Measurements from ENCODE around the gene NMNAT3. TPM values are rescaled to one million over a fixed set of nuclear protein-coding genes. Genes with fewer than 3 reads are reported as not detected.

Gene NMNAT3
- total RNA-seq, result 10 to 100 TPM; 25.0 to 41.7 (median 30.1) TPM

- no peaks in the 10 kb centered on the region for H3K9me3 ChIP-seq
Observed at GRCh38 chr3:139677388-139678155, at the start of gene NMNAT3. Gene NMNAT3, minus strand, starts transcription at chr3:139677972. Its CDS starts 50,248 bp downstream, at chr3:139627724.

DNA sequence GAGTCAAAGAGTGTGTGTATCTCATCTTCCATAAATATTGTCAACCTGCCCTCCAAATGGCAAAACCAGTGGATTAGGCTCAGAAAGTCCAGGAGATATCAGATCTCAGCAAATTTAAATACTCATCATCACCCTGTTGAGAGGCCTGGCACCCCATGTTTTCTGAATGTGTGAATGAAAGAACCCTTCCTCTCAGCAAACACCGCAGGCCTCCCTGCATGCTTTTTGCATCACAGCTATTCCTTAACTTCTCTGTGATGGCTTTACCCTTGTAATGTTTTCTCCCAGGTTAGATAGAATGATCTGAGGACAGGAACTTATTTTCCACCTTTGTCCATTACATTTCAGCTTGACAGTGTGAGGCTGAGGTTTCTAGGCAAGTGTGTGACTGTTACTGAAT is 43.6 kb upstream of the NMNAT3 start:
- H3K4me1 ChIP-seq, result no peaks in the 10 kb centered on the region
- no peaks in the 10 kb centered on the region for H3K36me3 ChIP-seq
- H3K9me3 ChIP-seq, result no peaks in the 10 kb centered on the region
- TF ChIP-seq POLR2AphosphoS5 (IDR thresholded peaks at IDR 0.05) (no peak), EP300 (IDR thresholded peaks at IDR 0.05) (no peak), POLR2A (IDR thresholded peaks at IDR 0.05) (no peak)
- TF ChIP-seq, protein P1, sequence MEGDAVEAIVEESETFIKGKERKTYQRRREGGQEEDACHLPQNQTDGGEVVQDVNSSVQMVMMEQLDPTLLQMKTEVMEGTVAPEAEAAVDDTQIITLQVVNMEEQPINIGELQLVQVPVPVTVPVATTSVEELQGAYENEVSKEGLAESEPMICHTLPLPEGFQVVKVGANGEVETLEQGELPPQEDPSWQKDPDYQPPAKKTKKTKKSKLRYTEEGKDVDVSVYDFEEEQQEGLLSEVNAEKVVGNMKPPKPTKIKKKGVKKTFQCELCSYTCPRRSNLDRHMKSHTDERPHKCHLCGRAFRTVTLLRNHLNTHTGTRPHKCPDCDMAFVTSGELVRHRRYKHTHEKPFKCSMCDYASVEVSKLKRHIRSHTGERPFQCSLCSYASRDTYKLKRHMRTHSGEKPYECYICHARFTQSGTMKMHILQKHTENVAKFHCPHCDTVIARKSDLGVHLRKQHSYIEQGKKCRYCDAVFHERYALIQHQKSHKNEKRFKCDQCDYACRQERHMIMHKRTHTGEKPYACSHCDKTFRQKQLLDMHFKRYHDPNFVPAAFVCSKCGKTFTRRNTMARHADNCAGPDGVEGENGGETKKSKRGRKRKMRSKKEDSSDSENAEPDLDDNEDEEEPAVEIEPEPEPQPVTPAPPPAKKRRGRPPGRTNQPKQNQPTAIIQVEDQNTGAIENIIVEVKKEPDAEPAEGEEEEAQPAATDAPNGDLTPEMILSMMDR (IDR thresholded peaks at IDR 0.05), result no peak
- DNase-seq (ENCODE audit: low spot score in 2 of 2), result no peak
- WGBS, result 56% methylated on average over 1 of the region's 1 CpG
- no peak overlapping the region for H3K4me3 ChIP-seq
- no peaks in the 10 kb centered on the region for H3K27me3 ChIP-seq
- H3K27ac ChIP-seq, result no peak overlapping the region

More at GRCh38 chr3:139677388-139678155, at the start of gene NMNAT3:
- peak; percentile 89 for DNase-seq (ENCODE audit: low spot score in 2 of 2)
- Histone ChIP-seq H3K36me3 (no peaks in the 10 kb centered on the region), H3K27me3 (no peaks in the 10 kb centered on the region), H3K27ac (no peak within 1 kb of the TSS), H3K4me3 (peak within 1 kb of the TSS; percentile 71), H3K4me1 (peaks cover 21% of the 10 kb centered on the region)
- 2% methylated on average over 21 of the region's 65 CpGs for WGBS
- TF ChIP-seq EP300 (IDR thresholded peaks at IDR 0.05), result no peak
- TF ChIP-seq, protein P1 (IDR thresholded peaks at IDR 0.05), result no peak
- no peak for TF ChIP-seq POLR2A (IDR thresholded peaks at IDR 0.05)
- TF ChIP-seq POLR2AphosphoS5 (IDR thresholded peaks at IDR 0.05), result no peak

- no peaks in the 10 kb centered on the region for H3K36me3 ChIP-seq
- no peaks in the 10 kb centered on the region for H3K27me3 ChIP-seq
- WGBS, result 53% methylated on average over 3 of the region's 3 CpGs
- no peak overlapping the region for H3K4me3 ChIP-seq
- no peaks in the 10 kb centered on the region for H3K9me3 ChIP-seq
- TF ChIP-seq POLR2AphosphoS5 (IDR thresholded peaks at IDR 0.05) (no peak), POLR2A (IDR thresholded peaks at IDR 0.05) (no peak), EP300 (IDR thresholded peaks at IDR 0.05) (no peak)
- TF ChIP-seq, protein P1 (IDR thresholded peaks at IDR 0.05), result no peak
- H3K4me1 ChIP-seq, result no peaks in the 10 kb centered on the region
- DNase-seq (ENCODE audit: low spot score in 2 of 2), result no peak
- no peak overlapping the region for H3K27ac ChIP-seq
Observed at GRCh38 chr3:139718415-139718814, 40.6 kb upstream of the NMNAT3 start.

DNA sequence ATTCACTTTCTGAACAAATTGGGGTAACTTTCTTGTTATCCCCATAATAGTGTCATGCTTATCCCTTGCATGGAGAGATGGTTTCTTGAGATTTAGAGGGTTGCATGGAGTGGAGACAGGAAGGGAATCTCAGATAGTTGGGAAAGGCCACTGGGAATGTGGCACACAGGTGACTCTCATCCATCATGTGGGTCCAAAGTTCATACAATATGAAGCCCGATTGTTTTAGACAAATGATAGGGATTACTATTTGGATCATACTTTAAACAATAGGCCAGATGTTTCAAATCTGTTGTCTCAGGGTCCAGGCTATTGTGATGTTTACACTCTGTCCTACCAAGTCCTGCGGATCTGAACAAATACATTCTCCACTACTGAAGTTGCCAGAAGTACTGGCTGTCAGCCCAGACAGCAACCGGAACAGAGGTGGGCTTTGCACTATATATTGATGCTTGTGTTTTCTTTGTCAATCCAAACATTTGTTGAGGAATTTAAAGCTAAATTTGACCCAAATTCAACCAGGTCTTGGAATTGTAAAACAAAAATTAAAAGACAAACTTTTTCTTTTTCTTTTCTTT is 39.2 kb upstream of the NMNAT3 start:
- no peak for TF ChIP-seq POLR2AphosphoS5 (IDR thresholded peaks at IDR 0.05)
- TF ChIP-seq POLR2A (IDR thresholded peaks at IDR 0.05), result no peak
- TF ChIP-seq EP300 (IDR thresholded peaks at IDR 0.05), result no peak
- TF ChIP-seq, protein P1 (IDR thresholded peaks at IDR 0.05), result no peak
- H3K27ac ChIP-seq, result no peak overlapping the region
- no peak overlapping the region for H3K4me3 ChIP-seq
- H3K9me3 ChIP-seq, result no peaks in the 10 kb centered on the region
- no peaks in the 10 kb centered on the region for H3K36me3 ChIP-seq
- H3K27me3 ChIP-seq, result no peaks in the 10 kb centered on the region
- no peaks in the 10 kb centered on the region for H3K4me1 ChIP-seq
- no peak for DNase-seq (ENCODE audit: low spot score in 2 of 2)
- 66% methylated on average over 3 of the region's 3 CpGs for WGBS

- Histone ChIP-seq H3K4me1 (no peaks in the 10 kb centered on the region), H3K4me3 (no peak overlapping the region), H3K9me3 (no peaks in the 10 kb centered on the region), H3K27ac (no peak overlapping the region), H3K27me3 (no peaks in the 10 kb centered on the region), H3K36me3 (no peaks in the 10 kb centered on the region)
- 13% methylated on average over 2 of the region's 2 CpGs for WGBS
- DNase-seq (ENCODE audit: low spot score in 2 of 2), result no peak
- TF ChIP-seq, protein P1 (IDR thresholded peaks at IDR 0.05), result no peak
- TF ChIP-seq POLR2A (IDR thresholded peaks at IDR 0.05) (no peak), POLR2AphosphoS5 (IDR thresholded peaks at IDR 0.05) (no peak), EP300 (IDR thresholded peaks at IDR 0.05) (no peak)
Observed at GRCh38 chr3:139715743-139716360, 38.1 kb upstream of the NMNAT3 start.
